HEK293 (cell line): ENCODE results near the gene GNG14.

Experiments used
- BCL6B ChIP-seq: fragments of 450-650 bp; formaldehyde crosslinking; IDR thresholded peaks from 2 replicates; pipeline ENCODE4 v1.5.1; 2017; ENCODE audit warnings: missing biosample characterization, missing genetic modification characterization
- EGR2 ChIP-seq: fragments of 450-650 bp; formaldehyde crosslinking; IDR thresholded peaks from 2 replicates; pipeline ENCODE4 v1.5.1; 2016; ENCODE audit warnings: low read depth, missing biosample characterization, missing genetic modification characterization
- GLIS1 ChIP-seq: fragments of 450-650 bp; formaldehyde crosslinking; IDR thresholded peaks from 2 replicates; pipeline ENCODE4 v1.5.1; 2016; ENCODE audit warnings: missing biosample characterization, missing genetic modification characterization
- HIC1 ChIP-seq: fragments of 450-650 bp; formaldehyde crosslinking; IDR thresholded peaks from 2 replicates; pipeline ENCODE4 v1.5.1; 2016; ENCODE audit warnings: missing biosample characterization, missing genetic modification characterization
- HOXC10 ChIP-seq: sonication (generic); formaldehyde crosslinking; IDR thresholded peaks from 2 replicates; pipeline ENCODE4 v1.8.1; 2023; ENCODE audit warnings: mild to moderate bottlenecking, missing genetic modification reagents
- HOXD13 ChIP-seq: sonication (generic); formaldehyde crosslinking; IDR thresholded peaks from 2 replicates; pipeline ENCODE4 v1.8.0; 2022; ENCODE audit warnings: missing genetic modification reagents, borderline replicate concordance
- IKZF3 ChIP-seq: fragments of 450-650 bp; IDR thresholded peaks from 2 replicates; pipeline ENCODE4 v1.5.0; 2018; ENCODE audit warnings: missing biosample characterization, mild to moderate bottlenecking, missing genetic modification characterization, moderate library complexity
- PRDM1 ChIP-seq: fragments of 450-650 bp; formaldehyde crosslinking; IDR thresholded peaks from 2 replicates; pipeline ENCODE4; 2016; ENCODE audit warnings: missing biosample characterization, missing genetic modification characterization
- SCRT1 ChIP-seq: fragments of 450-650 bp; formaldehyde crosslinking; IDR thresholded peaks from 2 replicates; pipeline ENCODE4 v1.5.1; 2016; ENCODE audit warnings: missing biosample characterization, missing genetic modification characterization, borderline replicate concordance
- SCRT2 ChIP-seq: fragments of 450-650 bp; formaldehyde crosslinking; IDR thresholded peaks from 2 replicates; pipeline ENCODE4 v1.5.1; 2016; ENCODE audit warnings: missing biosample characterization, missing genetic modification characterization
- ZFP69B ChIP-seq: fragments of 450-650 bp; formaldehyde crosslinking; IDR thresholded peaks from 2 replicates; pipeline ENCODE4 v1.5.1; 2016; ENCODE audit warnings: missing biosample characterization, missing genetic modification characterization
- ZNF157 ChIP-seq: fragments of 450-650 bp; formaldehyde crosslinking; IDR thresholded peaks from 2 replicates; pipeline ENCODE4 v1.5.1; 2016; ENCODE audit warnings: missing biosample characterization, missing genetic modification characterization
- ZNF169 ChIP-seq: fragments of 450-650 bp; formaldehyde crosslinking; IDR thresholded peaks from 2 replicates; pipeline ENCODE4 v1.5.1; 2016; ENCODE audit warnings: missing biosample characterization, missing genetic modification characterization
- ZNF221 ChIP-seq: fragments of 450-650 bp; formaldehyde crosslinking; IDR thresholded peaks from 2 replicates; pipeline ENCODE4 v1.5.1; 2017; ENCODE audit warnings: missing biosample characterization, missing genetic modification characterization, borderline replicate concordance
- ZNF280C ChIP-seq: fragments of 450-650 bp; formaldehyde crosslinking; IDR thresholded peaks from 2 replicates; pipeline ENCODE4 v1.5.1; 2016; ENCODE audit warnings: missing biosample characterization, missing genetic modification characterization
- ZNF48 ChIP-seq: fragments of 450-650 bp; formaldehyde crosslinking; IDR thresholded peaks from 2 replicates; pipeline ENCODE4 v1.5.1; 2016; ENCODE audit warnings: missing biosample characterization, missing genetic modification characterization
- ZNF510 ChIP-seq: fragments of 450-650 bp; formaldehyde crosslinking; IDR thresholded peaks from 2 replicates; pipeline ENCODE4 v1.5.1; 2018; ENCODE audit warnings: mild to moderate bottlenecking, missing genetic modification characterization, missing biosample characterization; ENCODE audit not compliant: insufficient replicate concordance
- ZNF555 ChIP-seq: fragments of 450-650 bp; formaldehyde crosslinking; conservative IDR thresholded peaks from 2 replicates; pipeline ENCODE4 v1.5.1; 2017; ENCODE audit warnings: missing biosample characterization, mild to moderate bottlenecking, missing genetic modification characterization, inconsistent platforms
- ZNF561 ChIP-seq: fragments of 450-650 bp; IDR thresholded peaks from 2 replicates; pipeline ENCODE4 v1.5.1; 2018; ENCODE audit warnings: missing biosample characterization, missing genetic modification characterization, borderline replicate concordance
- ZNF626 ChIP-seq: fragments of 450-650 bp; sonication (Bioruptor Pico); formaldehyde crosslinking; IDR thresholded peaks from 2 replicates; pipeline ENCODE4 v1.5.1; 2018; ENCODE audit warnings: missing biosample characterization, missing genetic modification characterization, inconsistent platforms
- ZNF658 ChIP-seq: fragments of 450-650 bp; formaldehyde crosslinking; IDR thresholded peaks from 2 replicates; pipeline ENCODE4; 2016; ENCODE audit warnings: missing biosample characterization, missing genetic modification characterization
- ZNF707 ChIP-seq: fragments of 450-650 bp; formaldehyde crosslinking; IDR thresholded peaks from 2 replicates; pipeline ENCODE4 v1.5.1; 2016; ENCODE audit warnings: missing biosample characterization, missing genetic modification characterization
- TF ChIP-seq, protein P1 (sequence below): fragments of 450-650 bp; formaldehyde crosslinking; IDR thresholded peaks from 2 replicates; pipeline ENCODE4 v1.5.1; 2016; ENCODE audit warnings: missing biosample characterization, missing genetic modification characterization
- TF ChIP-seq, protein P2 (sequence below): fragments of 450-650 bp; formaldehyde crosslinking; IDR thresholded peaks from 2 replicates; pipeline ENCODE4 v1.5.1; 2017; ENCODE audit warnings: missing biosample characterization, missing genetic modification characterization
- TF ChIP-seq, protein P3 (sequence below): fragments of 450-650 bp; formaldehyde crosslinking; IDR thresholded peaks from 2 replicates; pipeline ENCODE4 v1.5.1; 2016; ENCODE audit warnings: missing biosample characterization, missing genetic modification characterization, borderline replicate concordance
- TF ChIP-seq, protein P4 (sequence below): fragments of 450-650 bp; formaldehyde crosslinking; IDR thresholded peaks from 2 replicates; pipeline ENCODE4 v1.5.1; 2016; ENCODE audit warnings: missing biosample characterization, missing genetic modification characterization

Gene GNG14

DNA sequence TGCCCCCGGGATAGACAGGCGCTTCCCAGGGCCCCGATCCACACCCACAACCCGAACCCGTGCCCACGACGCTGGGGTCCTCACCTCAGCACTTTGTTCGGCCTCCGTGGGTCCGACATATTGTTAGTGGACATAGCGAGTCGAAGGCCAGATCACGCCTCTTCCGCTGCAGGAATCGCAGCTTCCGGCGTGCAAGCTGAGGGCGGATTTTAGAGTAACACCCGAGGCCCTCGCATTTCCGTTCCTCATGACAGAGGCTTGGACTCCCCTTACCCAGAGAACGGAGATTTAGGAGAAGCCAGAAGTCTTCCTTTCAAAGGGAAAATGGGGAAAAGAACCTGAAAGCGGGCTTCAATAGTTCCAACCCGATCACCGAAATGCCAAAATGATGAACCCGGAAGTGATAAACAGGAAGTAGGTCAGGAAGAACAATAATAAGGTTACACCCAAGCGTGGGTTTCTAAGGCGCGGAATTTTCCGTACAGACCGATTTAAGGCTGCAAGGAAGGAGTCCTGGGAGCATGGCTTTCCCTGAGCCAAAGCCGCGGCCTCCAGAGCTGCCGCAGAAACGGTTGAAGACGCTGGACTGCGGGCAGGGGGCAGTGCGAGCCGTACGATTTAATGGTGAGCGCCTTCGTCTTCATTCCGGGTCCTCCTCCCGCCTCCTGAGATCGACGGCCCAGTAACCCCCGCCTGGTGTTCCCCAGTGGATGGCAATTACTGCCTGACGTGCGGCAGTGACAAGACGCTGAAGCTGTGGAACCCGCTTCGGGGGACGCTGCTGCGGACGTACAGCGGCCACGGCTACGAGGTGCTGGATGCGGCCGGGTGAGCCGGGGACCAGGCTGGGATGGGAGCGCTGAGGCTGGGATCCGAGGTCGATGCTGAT lies 18.3 kb upstream of the GNG14 start (continued):
- TF ChIP-seq, protein P1, sequence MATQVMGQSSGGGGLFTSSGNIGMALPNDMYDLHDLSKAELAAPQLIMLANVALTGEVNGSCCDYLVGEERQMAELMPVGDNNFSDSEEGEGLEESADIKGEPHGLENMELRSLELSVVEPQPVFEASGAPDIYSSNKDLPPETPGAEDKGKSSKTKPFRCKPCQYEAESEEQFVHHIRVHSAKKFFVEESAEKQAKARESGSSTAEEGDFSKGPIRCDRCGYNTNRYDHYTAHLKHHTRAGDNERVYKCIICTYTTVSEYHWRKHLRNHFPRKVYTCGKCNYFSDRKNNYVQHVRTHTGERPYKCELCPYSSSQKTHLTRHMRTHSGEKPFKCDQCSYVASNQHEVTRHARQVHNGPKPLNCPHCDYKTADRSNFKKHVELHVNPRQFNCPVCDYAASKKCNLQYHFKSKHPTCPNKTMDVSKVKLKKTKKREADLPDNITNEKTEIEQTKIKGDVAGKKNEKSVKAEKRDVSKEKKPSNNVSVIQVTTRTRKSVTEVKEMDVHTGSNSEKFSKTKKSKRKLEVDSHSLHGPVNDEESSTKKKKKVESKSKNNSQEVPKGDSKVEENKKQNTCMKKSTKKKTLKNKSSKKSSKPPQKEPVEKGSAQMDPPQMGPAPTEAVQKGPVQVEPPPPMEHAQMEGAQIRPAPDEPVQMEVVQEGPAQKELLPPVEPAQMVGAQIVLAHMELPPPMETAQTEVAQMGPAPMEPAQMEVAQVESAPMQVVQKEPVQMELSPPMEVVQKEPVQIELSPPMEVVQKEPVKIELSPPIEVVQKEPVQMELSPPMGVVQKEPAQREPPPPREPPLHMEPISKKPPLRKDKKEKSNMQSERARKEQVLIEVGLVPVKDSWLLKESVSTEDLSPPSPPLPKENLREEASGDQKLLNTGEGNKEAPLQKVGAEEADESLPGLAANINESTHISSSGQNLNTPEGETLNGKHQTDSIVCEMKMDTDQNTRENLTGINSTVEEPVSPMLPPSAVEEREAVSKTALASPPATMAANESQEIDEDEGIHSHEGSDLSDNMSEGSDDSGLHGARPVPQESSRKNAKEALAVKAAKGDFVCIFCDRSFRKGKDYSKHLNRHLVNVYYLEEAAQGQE = peak; percentile 56; the same call in 1 of the 2 replicates
- no peak for TF ChIP-seq HOXC10 (CRISPR knock-in tag)
- TF ChIP-seq ZNF221 = no peak
- no peak for TF ChIP-seq SCRT2 (tag by site-specific recombination)
- TF ChIP-seq, protein P2, sequence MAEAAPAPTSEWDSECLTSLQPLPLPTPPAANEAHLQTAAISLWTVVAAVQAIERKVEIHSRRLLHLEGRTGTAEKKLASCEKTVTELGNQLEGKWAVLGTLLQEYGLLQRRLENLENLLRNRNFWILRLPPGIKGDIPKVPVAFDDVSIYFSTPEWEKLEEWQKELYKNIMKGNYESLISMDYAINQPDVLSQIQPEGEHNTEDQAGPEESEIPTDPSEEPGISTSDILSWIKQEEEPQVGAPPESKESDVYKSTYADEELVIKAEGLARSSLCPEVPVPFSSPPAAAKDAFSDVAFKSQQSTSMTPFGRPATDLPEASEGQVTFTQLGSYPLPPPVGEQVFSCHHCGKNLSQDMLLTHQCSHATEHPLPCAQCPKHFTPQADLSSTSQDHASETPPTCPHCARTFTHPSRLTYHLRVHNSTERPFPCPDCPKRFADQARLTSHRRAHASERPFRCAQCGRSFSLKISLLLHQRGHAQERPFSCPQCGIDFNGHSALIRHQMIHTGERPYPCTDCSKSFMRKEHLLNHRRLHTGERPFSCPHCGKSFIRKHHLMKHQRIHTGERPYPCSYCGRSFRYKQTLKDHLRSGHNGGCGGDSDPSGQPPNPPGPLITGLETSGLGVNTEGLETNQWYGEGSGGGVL (tag by site-specific recombination) = no peak
- no peak for TF ChIP-seq ZNF48
- no peak for TF ChIP-seq ZNF658 (tag by site-specific recombination)
- TF ChIP-seq BCL6B (tag by site-specific recombination) = no peak
- no peak for TF ChIP-seq HOXD13 (CRISPR knock-in tag)
- no peak for TF ChIP-seq GLIS1 (tag by site-specific recombination)
- TF ChIP-seq PRDM1 (tag by site-specific recombination) = no peak
- no peak for TF ChIP-seq ZNF169 (tag by site-specific recombination)
- no peak for TF ChIP-seq ZNF626
- TF ChIP-seq, protein P3, sequence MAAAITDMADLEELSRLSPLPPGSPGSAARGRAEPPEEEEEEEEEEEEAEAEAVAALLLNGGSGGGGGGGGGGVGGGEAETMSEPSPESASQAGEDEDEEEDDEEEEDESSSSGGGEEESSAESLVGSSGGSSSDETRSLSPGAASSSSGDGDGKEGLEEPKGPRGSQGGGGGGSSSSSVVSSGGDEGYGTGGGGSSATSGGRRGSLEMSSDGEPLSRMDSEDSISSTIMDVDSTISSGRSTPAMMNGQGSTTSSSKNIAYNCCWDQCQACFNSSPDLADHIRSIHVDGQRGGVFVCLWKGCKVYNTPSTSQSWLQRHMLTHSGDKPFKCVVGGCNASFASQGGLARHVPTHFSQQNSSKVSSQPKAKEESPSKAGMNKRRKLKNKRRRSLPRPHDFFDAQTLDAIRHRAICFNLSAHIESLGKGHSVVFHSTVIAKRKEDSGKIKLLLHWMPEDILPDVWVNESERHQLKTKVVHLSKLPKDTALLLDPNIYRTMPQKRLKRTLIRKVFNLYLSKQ (tag by site-specific recombination) = no peak
- TF ChIP-seq ZNF510 (tag by site-specific recombination) = no peak
- TF ChIP-seq ZNF707 (tag by site-specific recombination) = no peak
- no peak for TF ChIP-seq HIC1 (tag by site-specific recombination)
- TF ChIP-seq SCRT1 (tag by site-specific recombination) = no peak
- peak; percentile 80 for TF ChIP-seq EGR2 (tag by site-specific recombination)
- no peak for TF ChIP-seq ZNF555 (tag by site-specific recombination)
- no peak; the same call in 1 of the 2 replicates for TF ChIP-seq IKZF3 (tag by site-specific recombination)
- peak; percentile 91 for TF ChIP-seq ZFP69B
- TF ChIP-seq ZNF280C = no peak
- TF ChIP-seq, protein P4, sequence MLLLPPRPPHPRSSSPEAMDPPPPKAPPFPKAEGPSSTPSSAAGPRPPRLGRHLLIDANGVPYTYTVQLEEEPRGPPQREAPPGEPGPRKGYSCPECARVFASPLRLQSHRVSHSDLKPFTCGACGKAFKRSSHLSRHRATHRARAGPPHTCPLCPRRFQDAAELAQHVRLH (tag by site-specific recombination) = peak; percentile 97
- peak; percentile 93 for TF ChIP-seq ZNF561 (tag by site-specific recombination)
- TF ChIP-seq ZNF157 (tag by site-specific recombination) = no peak
